HFF-Myc (cell line): Measurements from ENCODE around the gene FAM81B.

Experiments used
- DNase-seq: peaks from one replicate; pipeline ENCODE4 v3.0.0-alpha.2; 2011; ENCODE audit warnings: low read depth; ENCODE audit errors: extremely low read depth
- H3K4me3 ChIP-seq: replicated peaks from 2 replicates; pipeline ENCODE4 v1.5.1; 2011; ENCODE audit warnings: low read depth, mild to moderate bottlenecking, control low read depth, low read length
- TF ChIP-seq, protein P1 (sequence below): IDR thresholded peaks from 2 replicates; pipeline ENCODE4 v1.5.1; 2012; ENCODE audit warnings: mild to moderate bottlenecking, low read depth, low read length, control low read depth; ENCODE audit errors: missing control alignments

The FAM81B gene

DNA sequence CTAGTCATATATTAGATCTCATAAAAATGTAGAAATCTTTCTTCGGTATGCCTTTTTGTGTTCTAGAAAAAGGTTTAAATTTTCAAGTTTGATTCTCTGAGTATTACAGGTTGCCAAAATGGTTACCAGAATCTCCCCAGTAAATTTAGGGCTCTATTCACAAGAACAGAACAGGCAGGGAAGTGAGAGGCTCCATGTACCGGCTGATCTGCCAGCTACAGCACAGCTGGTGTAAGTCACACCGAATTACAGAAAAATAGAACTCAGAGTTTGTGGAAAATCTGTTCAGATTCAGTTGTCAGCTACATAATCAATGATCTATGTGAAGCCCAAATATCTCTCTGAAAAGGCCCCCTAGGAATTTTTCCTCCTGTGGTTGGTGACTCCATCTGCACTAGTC lies 10.5 kb downstream of the FAM81B start:
- no peak overlapping the region for H3K4me3 ChIP-seq
- TF ChIP-seq, protein P1, sequence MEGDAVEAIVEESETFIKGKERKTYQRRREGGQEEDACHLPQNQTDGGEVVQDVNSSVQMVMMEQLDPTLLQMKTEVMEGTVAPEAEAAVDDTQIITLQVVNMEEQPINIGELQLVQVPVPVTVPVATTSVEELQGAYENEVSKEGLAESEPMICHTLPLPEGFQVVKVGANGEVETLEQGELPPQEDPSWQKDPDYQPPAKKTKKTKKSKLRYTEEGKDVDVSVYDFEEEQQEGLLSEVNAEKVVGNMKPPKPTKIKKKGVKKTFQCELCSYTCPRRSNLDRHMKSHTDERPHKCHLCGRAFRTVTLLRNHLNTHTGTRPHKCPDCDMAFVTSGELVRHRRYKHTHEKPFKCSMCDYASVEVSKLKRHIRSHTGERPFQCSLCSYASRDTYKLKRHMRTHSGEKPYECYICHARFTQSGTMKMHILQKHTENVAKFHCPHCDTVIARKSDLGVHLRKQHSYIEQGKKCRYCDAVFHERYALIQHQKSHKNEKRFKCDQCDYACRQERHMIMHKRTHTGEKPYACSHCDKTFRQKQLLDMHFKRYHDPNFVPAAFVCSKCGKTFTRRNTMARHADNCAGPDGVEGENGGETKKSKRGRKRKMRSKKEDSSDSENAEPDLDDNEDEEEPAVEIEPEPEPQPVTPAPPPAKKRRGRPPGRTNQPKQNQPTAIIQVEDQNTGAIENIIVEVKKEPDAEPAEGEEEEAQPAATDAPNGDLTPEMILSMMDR, result no peak
- DNase-seq, result no peak

DNA sequence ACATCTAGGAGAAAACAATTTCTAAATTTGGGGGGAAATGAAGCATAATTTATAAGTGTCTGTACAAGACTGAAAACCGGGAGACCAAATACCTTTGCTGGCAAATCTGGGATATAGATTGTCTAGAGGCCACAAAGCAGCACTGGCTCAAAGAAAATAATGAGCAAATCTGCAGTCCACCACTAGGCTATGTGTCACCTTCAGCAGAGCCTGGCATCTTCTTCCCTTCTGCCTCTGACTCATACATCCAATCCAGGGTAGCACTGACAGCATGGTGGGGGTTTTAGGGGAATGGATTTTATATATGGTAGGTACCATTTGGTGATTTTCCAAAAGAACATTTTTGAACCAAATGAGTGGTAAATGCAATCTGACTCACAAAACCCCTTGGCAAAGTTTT lies 12.8 kb downstream of the FAM81B start:
- H3K4me3 ChIP-seq, result no peak overlapping the region
- DNase-seq, result no peak
- TF ChIP-seq, protein P1, result no peak

DNA sequence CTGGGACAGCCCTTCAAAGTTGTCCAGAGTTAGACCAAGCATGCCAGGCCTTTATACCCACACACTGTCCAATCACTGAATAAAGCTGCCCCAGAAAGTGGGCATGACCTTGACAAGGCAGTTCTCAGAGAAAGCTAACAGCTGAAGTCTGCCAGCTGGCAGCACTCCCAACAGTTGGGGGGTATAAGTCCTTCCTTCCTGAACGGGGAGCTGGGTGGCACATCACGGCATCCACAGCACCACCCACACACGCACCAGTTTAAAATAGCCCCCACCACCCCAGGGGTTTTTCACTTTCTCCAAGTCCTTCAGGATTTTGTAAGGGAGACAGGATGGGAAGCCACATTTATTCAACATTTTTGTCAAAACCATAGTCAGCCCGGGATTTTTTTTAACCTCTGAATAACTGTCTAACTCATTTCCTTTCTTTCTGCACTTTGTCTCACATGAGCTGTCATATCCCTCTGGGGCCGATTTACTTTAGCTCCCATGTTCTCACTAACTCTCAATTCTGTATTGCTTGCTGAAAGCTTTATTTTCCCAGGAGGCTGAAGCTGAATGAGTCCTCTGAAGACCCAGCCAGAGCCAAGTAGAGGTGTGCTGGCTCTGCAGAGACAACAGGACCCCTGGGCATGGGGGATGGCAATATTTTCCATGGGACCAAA lies 15.4 kb downstream of the FAM81B start:
- no peak overlapping the region for H3K4me3 ChIP-seq
- TF ChIP-seq, protein P1, result no peak
- DNase-seq, result no peak

DNA sequence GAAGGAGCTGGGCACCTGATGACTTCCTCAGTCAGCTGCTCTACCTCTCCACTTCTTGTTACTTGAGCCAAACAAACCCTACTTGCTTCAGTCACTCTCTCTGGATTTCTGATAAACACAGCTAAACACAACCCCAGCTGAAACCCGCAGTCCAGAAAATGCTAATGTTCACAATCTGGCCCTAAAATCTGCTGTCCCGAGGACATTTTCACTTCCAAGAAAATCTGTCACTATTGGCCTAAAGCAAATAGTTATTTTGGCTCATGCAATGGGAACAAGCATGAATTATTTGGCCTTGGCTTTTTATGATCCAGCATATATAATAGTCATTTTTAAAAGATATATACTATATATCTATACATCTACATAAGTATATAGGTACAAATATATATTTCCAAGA lies 19.1 kb downstream of the FAM81B start:
- H3K4me3 ChIP-seq, result no peak overlapping the region
- no peak for DNase-seq
- TF ChIP-seq, protein P1, result no peak

DNA sequence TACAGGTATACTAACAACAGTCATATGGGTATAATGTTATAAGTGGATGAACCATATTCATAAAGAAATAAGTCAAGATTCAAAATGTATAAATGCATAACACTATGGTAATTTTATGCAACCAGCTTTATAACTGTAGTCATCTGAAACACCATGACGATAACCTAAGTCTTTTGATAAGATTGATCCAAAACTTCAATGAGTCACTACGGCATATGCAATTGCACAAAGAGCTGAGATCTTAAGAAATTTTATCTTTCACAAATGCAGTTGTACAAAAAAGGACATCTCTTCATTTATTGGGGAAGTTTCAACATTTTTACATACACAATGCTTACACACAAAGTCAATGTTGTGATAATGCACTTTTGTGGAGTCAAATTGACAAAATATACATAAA lies 20.3 kb downstream of the FAM81B start:
- TF ChIP-seq, protein P1, result no peak
- no peak for DNase-seq
- no peak overlapping the region for H3K4me3 ChIP-seq

DNA sequence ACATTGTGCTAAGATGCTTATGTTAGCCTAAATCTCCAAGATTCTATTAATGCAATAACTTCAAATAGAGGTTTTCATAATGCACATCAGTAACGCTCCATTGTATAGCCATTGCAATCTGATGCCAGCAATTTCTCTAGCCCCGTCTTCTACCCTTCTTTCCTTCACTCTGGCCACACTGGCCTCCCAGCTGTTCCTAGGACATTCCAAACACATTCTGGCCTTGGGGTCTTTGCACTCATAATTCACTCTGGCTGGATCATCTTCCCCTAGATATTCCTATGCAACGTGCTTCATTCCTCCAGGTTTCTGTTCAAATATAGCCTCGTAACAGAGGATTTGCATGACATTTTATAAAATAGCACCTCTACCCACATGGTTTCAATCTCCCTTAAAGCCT lies 23.3 kb downstream of the FAM81B start:
- DNase-seq, result no peak
- no peak overlapping the region for H3K4me3 ChIP-seq
- TF ChIP-seq, protein P1, result no peak

DNA sequence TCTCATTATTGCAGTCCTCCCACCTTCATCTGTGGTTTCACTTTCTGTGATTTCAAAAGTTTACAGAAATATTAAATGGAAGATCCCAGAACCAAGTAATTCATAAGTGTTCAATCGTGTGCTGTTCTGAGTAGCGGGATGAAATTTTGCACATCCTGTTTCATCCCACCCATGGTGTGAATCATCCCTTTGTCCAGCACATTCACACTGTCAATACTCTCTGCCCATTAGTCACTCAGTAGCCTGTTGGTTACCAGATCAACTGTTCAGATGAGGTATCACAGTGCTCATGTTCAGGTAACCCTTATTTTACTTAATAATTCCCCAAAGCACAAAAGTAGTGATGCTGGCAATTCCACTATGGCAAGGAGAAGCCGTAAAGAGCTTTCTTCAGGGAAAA lies 26.8 kb downstream of the FAM81B start:
- no peak for DNase-seq
- no peak overlapping the region for H3K4me3 ChIP-seq

More for the DNA sequence above, 26.8 kb downstream of the FAM81B start:
- TF ChIP-seq, protein P1, result no peak
